C4-2B (cell line): ENCODE data around the gene CACNB2.

Experiments
- CTCF ChIP-seq: fragments of 450-650 bp; conservative IDR thresholded peaks from 2 replicates; pipeline ENCODE4 v1.5.1; 2017; ENCODE audit warnings: mild to moderate bottlenecking
- ZFX ChIP-seq: fragments of 450-650 bp; IDR thresholded peaks from 2 replicates; pipeline ENCODE4 v1.6.1; 2017

- TF ChIP-seq CTCF (no peak), ZFX (no peak)
Observed at GRCh38 chr10:18231480-18231879, 91.3 kb downstream of the CACNB2 start.
